SHP77 (cell line): ENCODE measurements around the gene VGLL4.
"Not testable (repeated sequence)": the region's sequence is repeated elsewhere in the genome, so short reads cannot be mapped to it uniquely, and the experiment has no call there.

Experiments
- DNase-seq, 2 experiments: peaks; one replicate each; lab custom pipeline; 2025; lab: John Stamatoyannopoulos, UW

Gene VGLL4

DNA sequence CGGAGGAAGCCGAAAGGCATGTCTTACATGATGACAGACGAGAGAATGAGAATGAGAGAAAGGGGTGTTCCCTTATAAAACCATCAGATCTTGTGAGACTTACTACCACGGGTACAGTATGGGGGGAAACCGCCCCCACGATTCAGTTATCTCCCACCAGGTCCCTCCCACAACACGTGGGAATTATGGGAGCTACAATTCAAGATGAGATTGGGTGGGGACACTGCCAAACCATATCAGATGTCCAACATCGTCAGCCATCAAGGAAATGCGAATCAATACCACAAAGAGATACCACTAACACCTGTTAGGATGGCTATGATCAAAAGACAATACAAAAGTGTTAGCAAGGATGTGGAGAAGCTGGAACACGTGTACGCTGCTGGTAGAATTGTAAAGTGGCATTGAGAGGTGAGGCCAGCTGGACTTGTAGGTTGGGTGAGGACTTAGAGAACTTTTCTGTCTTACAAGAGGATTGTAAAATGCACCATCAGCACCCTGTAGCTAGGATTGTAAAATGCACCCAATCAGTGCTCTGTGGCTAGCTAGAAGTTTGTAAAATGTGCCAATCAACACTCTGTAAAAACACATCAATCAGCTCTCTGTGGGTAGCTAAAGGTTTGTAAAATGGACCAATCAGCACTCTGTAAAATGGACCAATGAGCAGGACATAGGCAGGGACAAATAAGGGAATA lies 37.5 kb downstream of the VGLL4 start:
- DNase-seq, result no peak

DNA sequence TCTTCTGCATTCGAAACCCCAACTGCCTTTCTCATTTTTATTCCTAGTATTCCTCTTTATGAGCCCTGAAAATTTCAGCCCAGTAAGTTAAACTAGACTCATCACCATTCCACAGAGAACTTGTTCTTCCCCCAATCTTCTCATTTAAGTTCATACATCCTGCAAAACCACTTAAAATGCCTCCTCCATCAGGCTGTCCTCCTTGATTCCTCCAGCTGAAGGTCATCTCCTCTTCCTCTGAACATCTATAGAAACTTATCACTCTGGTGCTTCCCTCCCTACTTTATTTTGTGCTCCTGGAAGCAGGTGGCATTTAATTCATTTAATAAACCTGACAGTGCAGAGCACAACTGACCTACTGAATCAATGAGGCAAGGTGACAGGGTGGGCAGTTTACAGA lies 38.3 kb downstream of the VGLL4 start:
- no peak for DNase-seq

DNA sequence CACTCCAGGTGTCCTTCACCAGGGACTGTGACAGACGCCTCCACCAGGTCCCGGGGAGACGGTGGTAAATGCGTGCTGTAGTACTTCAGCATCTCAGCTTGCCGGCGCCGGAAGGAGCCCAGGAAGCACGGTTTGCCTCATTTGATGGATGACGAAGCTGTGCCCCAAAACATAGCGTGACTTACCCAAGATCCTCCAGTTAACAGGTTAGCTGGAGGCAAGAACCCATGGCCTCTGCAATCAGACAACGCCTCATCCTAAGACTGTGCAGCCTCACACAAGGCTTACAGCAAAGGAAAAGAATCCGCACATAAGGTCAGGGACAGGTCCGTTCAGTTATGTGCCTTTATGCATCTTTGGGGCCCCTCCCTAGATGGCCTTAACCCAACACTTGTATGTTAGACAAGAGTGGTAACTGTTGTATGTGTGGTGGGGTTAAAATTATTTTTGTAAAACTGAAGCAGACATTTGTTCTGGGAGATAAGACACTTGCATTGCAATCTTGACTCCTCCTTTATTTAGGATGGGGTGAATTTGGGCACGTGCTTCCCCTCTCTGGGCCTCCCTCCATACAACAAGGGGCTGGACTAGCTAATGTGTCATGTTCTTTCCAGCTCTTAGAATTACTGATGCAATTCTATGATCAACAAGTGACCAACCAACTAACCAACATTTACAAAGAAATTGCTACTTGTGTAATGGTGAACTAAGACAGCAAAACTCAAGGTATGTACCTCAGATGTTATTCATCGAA lies 39.4 kb downstream of the VGLL4 start:
- DNase-seq, result no peak

DNA sequence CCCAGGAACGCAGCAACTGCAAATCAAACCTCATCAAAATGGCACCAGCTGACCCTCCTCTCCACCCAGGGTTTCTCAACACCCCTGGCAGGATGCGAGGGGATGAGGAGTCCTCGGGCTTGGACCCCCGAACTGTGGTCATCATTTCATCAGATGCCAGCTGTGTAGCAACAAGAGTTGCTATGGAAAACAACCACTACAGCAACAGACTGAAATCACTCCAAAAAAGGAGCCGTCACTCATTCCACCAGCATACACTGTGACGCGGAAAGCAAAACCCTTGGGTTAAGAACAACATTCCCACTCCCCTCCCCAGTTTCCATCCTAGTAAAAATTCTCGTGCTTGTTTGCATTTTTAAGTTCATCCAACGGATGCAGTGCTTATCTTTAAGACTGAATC lies 40.1 kb downstream of the VGLL4 start:
- no peak for DNase-seq

GRCh38 chr3:11602886-11603527 lies 40.7 kb downstream of the VGLL4 start:
- DNase-seq, result no peak

- DNase-seq, result no peak
Measured at GRCh38 chr3:11602239-11602840, 41.4 kb downstream of the VGLL4 start.

DNA sequence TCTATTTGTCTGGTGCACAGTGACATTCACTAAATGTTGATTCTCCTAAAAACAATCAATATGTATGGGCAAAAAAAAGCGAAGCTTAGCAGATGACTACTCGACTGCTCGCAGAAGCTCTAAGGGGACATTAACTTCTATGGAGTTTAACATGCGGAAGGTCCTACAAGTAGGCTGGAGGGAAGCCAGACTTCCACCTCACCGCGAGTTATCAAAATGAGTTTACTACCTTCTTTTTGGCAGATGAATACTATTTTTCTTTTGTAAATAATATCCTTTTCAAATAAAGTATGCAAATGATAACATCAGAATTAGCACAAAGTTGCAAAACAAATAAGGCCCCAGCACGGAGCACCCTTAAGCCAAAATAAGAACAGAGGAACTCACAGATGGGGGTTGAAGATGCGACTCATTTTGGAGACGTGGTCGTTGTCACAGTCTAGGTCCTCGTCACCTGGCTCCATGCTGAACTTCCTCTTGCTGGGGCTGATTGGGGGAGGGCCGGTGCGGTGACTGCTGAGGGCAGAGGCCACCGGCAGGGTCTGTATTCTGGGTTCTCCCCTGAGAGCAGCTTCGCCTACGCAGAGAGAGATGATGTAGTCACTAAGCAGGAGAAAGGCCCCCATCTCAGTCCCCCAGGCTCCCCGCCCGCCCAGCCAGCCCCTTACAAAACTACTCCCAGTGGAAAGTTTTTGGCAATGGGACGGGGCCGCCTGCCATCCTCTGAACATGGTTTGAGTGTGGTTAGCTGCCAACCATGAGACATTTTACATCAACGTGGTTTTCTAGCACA lies 42.1 kb downstream of the VGLL4 start:
- no peak for DNase-seq

DNA sequence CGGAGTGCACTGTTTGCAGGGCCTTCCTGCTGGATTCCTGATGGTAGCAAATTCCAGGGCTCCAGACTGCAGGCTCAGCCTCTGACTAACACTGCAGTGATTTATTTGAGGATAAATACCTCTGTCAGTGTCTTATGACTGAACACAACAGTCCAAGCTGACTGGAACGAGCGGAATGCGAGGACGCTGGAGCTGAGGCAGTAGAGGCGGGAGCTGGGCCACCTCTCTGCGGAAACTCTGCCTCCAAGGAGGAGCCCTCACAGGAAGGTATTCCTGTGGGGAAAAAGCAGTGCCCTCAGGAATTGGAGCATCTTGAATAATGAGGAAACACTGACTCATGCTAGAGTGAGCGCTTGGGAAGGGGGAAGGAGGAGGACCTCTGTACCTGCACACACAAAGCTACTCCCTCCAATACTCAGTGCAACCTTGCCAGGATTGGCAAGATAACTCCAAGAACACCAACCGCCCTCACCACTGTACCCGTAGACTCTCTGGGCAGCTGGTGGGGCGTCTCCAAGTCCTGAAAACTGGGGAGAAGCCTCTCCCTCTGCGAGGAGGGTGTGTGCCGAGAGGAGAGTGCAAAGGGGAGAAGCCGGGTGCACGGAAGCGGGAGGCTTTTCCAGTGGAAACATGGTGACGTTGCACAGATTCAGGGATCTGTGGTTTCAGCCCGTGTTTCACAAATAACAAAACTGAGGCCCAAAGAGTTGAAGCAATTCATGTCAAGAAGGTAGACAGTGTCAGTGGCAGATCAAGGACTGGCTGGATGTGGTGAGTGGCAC lies 43.0 kb downstream of the VGLL4 start:
- DNase-seq, result no peak

GRCh38 chr3:11596387-11596786 lies 47.3 kb downstream of the VGLL4 start:
- no peak for DNase-seq

DNA sequence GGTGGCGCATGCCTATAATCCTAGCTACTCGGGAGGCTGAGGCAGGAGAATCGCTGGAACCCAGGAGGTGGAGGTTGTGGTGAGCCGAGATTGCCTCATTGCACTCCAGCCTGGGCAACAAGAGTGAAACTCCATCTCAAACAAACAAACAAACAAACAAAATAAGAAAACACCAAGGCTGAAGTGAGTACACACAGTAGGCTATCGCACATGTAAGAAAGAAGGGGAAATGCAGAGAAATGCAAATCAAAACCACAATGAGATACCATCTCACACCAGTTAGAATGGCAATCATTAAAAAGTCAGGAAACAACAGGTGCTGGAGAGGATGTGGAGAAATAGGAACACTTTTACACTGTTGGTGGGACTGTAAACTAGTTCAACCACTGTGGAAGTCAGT lies 48.7 kb downstream of the VGLL4 start:
- DNase-seq, result not testable (repeated sequence)

DNA sequence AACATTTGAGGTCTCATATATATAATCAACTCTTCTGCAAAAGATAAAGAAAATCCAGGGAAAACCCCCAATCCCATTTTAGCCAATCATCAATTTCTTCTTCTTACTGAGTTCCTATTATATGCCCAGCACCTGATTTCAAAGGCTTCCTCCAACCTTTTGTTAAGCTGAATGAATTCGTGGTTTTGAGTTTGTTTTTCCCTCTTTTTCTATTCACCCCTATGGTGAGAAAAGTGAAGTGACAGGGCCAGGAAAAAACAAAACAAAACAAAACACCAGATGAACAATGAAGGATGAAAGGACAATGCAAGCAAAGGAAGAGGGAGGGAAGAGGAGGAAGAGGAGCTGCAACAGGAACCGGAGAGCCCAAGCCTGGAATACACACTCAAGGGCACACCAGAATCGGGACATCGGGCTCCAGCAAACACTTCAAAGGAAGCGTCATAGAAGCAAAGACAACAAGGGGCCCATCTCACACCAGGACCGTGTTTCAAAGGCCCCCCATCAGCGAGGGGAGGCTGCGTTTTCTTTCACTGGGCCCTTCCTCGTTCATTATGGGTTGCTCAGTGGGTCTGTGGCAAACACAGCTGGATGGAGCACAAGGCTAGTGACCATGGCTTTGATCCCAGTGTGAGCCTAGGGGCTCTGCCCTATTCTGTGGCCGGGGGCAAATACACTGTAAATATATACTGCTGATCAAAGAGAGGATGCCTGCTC lies 50.2 kb downstream of the VGLL4 start:
- no peak for DNase-seq

GRCh38 chr3:11592445-11593298 lies 51.0 kb downstream of the VGLL4 start:
- no peak for DNase-seq

DNA sequence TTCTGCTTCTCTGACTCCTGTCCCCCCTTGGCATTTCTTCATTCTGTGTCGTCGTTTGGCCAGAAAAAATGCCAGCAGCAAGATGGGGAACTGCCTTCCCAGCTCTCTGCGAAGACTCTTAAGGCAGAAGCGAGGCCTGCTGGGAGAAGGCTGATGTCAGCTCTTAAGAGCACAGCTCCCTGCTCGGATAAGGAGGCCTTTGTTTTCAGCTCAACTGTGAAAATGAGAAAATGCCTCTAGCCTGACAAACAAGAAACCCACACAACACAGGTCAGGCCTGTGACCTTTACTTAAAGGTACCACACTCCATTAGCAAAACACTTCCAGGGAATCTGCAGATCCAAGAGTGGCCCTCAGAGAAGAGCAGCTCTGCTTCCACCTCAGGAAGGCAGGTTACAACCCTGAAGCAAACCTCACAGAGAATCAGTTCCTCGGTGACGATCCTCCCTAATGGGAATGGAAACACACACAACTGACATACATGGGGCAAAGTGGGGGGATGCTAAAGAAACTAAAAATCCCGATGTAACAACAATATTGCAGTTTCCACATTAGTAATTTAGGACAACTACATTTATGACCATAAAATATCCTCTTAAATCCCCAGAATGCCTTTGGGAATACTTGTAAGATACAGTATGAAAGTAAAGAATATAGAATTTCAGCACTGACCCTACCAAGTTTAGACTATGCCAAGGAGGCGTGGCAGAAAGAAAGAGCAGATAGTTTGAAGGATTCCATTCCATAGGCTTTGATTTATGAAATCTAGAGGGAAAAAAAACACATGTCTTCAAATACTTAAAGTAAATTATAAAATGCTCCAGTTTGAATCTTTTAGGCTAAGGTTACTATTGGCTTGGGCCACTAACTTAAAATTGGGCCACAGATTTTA lies 52.1 kb downstream of the VGLL4 start:
- no peak for DNase-seq

DNA sequence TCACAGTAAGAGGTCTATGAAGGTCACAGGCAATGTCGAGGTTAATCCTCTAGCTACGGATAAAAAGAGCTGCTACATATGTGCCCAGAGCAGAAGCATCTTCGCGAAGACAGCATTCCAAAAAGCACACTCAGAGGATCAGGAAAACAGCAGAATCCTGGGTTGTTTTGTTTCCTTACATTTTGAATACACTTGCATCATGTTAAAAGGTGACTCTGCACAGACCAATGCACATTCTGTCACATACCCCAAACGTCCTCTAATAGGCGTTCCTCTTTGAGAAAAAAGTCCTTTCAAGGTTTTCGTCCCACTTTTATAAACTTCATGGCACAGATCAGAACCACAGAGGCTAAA lies 52.7 kb downstream of the VGLL4 start:
- no peak for DNase-seq

- no peak for DNase-seq
Measured at GRCh38 chr3:11589706-11590105, 54.0 kb downstream of the VGLL4 start.

DNA sequence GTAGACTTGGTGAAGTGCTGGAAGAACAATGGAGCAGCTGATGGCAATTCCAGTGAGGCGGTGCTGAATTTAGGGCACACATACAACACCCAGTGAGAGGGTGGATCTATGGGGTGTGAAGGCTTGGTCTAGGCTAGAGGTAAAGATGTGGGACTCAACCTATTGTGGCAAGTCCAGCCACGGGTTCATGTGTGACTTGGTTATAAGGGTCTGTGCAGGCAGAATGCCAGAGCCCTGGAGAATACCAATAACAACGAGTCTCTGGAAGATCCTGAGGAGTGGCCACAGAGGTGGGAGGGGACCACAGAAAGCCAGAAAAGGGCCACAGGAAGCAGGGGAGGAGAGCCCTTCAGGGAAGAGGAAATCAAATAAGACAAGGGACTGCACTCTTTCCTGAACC lies 55.0 kb downstream of the VGLL4 start:
- no peak for DNase-seq

- DNase-seq, result no peak
Measured at GRCh38 chr3:11588338-11588737, 55.4 kb downstream of the VGLL4 start.

DNA sequence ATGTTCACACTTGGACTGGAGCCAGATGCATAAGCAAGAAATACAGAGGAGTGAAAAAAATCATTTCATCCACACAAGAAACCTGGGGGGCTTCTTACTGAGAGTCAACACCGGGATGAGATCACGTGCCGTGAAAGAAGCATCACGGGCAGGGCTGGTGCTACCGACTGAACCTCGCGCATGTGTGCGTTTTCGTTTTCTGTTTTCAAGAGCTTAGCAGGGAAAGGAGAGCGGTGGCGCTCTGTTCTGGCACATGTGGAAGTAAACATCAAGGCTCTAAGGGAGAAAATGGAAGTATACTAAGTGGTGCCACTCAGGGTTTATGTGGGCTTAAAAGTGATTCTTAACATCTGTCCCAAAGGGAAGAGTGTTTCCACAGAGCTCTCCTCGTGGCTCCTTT lies 55.9 kb downstream of the VGLL4 start:
- no peak for DNase-seq

GRCh38 chr3:11584570-11584969 lies 59.1 kb downstream of the VGLL4 start:
- DNase-seq, result no peak
